GM23338 (cell line): ENCODE results near the gene ART3. TPM values are rescaled to one million over a fixed set of nuclear protein-coding genes. Genes with fewer than 3 reads are reported as not detected.

Experiments
- ATAC-seq: fragments of 200-7000 bp; cut with Tn5 transposase; 3 replicates; pipeline ENCODE4 v1.9.1; 2020
- DNase-seq: peaks from one replicate; pipeline ENCODE4 v3.0.0-alpha.2; 2015; ENCODE audit warnings: low spot score
- H2AFZ ChIP-seq: fragments of 200-600 bp; sonication (generic); 2 replicates; pipeline ENCODE4 v1.8.0; 2016; ENCODE audit warnings: antibody characterized with exemption, mild to moderate bottlenecking, moderate library complexity
- H3F3A ChIP-seq: fragments of 200-600 bp; sonication (generic); replicated peaks from 2 replicates; pipeline ENCODE4 v1.8.0; 2017; ENCODE audit warnings: antibody characterized with exemption, mixed run types, low read depth
- H3K27ac ChIP-seq: fragments of 200-600 bp; sonication (generic); 2 replicates; pipeline ENCODE4 v1.6.1; 2016; ENCODE audit warnings: low read depth
- H3K27me3 ChIP-seq: fragments of 200-600 bp; sonication (generic); 2 replicates; pipeline ENCODE4 v1.8.0; 2016; ENCODE audit warnings: mild to moderate bottlenecking, mixed run types, moderate library complexity; ENCODE audit not compliant: insufficient read depth
- H3K36me3 ChIP-seq: fragments of 200-600 bp; sonication (generic); 2 replicates; pipeline ENCODE4 v1.8.0; 2016; ENCODE audit warnings: mild to moderate bottlenecking; ENCODE audit not compliant: insufficient read depth
- H3K4me1 ChIP-seq: fragments of 200-600 bp; sonication (generic); 2 replicates; pipeline ENCODE4 v1.8.0; 2016; ENCODE audit warnings: mild to moderate bottlenecking, moderate library complexity; ENCODE audit not compliant: insufficient read depth
- H3K4me2 ChIP-seq: fragments of 200-600 bp; sonication (generic); 2 replicates; pipeline ENCODE4 v1.7.1; 2017; ENCODE audit warnings: mixed run types
- H3K4me3 ChIP-seq: fragments of 200-600 bp; sonication (generic); 2 replicates; pipeline ENCODE4 v1.6.1; 2016; ENCODE audit warnings: mixed run types
- H3K79me2 ChIP-seq: fragments of 200-600 bp; sonication (generic); replicated peaks from 2 replicates; pipeline ENCODE4 v1.8.0; 2017; ENCODE audit warnings: mild to moderate bottlenecking; ENCODE audit not compliant: insufficient read depth
- H3K9me2 ChIP-seq: fragments of 200-600 bp; sonication (generic); 2 replicates; pipeline ENCODE4 v1.8.0; 2017; ENCODE audit not compliant: insufficient read depth
- H4K20me1 ChIP-seq: fragments of 200-600 bp; sonication (generic); replicated peaks from 2 replicates; pipeline ENCODE4 v1.8.0; 2017; ENCODE audit warnings: mild to moderate bottlenecking; ENCODE audit not compliant: insufficient read depth
- H3K27ac Mint-ChIP-seq: 2 replicates; pipeline ENCODE4 v1.8.0; 2020; ENCODE audit warnings: inconsistent platforms, mild to moderate bottlenecking, moderate library complexity, mixed read lengths
- H3K27me3 Mint-ChIP-seq: 3 replicates; pipeline ENCODE4 v1.8.0; 2022; ENCODE audit warnings: low read depth, mild to moderate bottlenecking, moderate library complexity, mixed read lengths, inconsistent platforms; ENCODE audit not compliant: insufficient read depth, poor library complexity
- H3K36me3 Mint-ChIP-seq: 3 replicates; pipeline ENCODE4 v1.8.0; 2021; ENCODE audit warnings: low read depth, mild to moderate bottlenecking, inconsistent platforms, moderate library complexity, mixed read lengths
- H3K4me1 Mint-ChIP-seq: 3 replicates; pipeline ENCODE4 v1.8.0; 2020; ENCODE audit warnings: mild to moderate bottlenecking, inconsistent platforms, mixed read lengths
- H3K4me3 Mint-ChIP-seq: 3 replicates; pipeline ENCODE4 v1.8.0; 2021; ENCODE audit warnings: moderate library complexity, mild to moderate bottlenecking, inconsistent platforms, mixed read lengths
- H3K9me3 Mint-ChIP-seq: 3 replicates; pipeline ENCODE4 v1.8.0; 2020; ENCODE audit warnings: moderate library complexity, mild to moderate bottlenecking, inconsistent platforms, mixed read lengths
- CTCF ChIP-seq, 2 experiments: fragments of 200-600 bp in 1 of 2; sonication (generic) in 1 of 2; conservative IDR thresholded peaks; 2 replicates each; pipeline versions ENCODE4 v1.5.1 to v1.6.1; 2016 to 2017; ENCODE audit warnings: antibody characterized with exemption in 2 of 2, low read depth in 2 of 2, mild to moderate bottlenecking in 2 of 2, moderate library complexity in 1 of 2
- EZH2 ChIP-seq: fragments of 200-600 bp; sonication (generic); IDR thresholded peaks from one replicate; pipeline ENCODE4 v1.8.0; 2017; ENCODE audit warnings: antibody characterized with exemption, mild to moderate bottlenecking, low read depth; ENCODE audit not compliant: unreplicated experiment
- POLR2AphosphoS5 ChIP-seq: IDR thresholded peaks from 2 replicates; pipeline ENCODE4 v1.6.1; 2016; ENCODE audit warnings: antibody characterized with exemption, low read depth
- ZNF114 ChIP-seq: fragments of 250-450 bp; sonication (Bioruptor Pico); IDR thresholded peaks from 2 replicates; pipeline ENCODE4 v1.5.0; 2020; ENCODE audit warnings: mild to moderate bottlenecking, moderate library complexity
- ZNF331 ChIP-seq: fragments of 250-450 bp; sonication (Bioruptor Pico); IDR thresholded peaks from 2 replicates; pipeline ENCODE4 v1.5.0; 2020; ENCODE audit warnings: low read depth, mild to moderate bottlenecking, moderate library complexity
- polyA plus RNA-seq: library from polyadenylated mRNA; unstranded; fragments of >200 nt; fragmentation: Nextera tagmentation; extraction: Ambion mirVana; gene quantifications from 2 replicates; pipeline ENCODE4 v1.2.1, GENCODE V29; 2016
- total RNA-seq: library from RNA; depleted of rRNA; stranded (reverse); fragments of >200 nt; shearing (Covaris generic); gene quantifications from 2 replicates; pipeline ENCODE4 v1.2.3, GENCODE V29; 2014

Gene ART3
- total and polyA plus RNA-seq, 2 experiments from 2014 or later = 0.87 to 1.7 TPM

GRCh38 chr4:76096076-76096475 lies 21.6 kb downstream of the ART3 start (continued):
- TF ChIP-seq EZH2 = no peak
- TF ChIP-seq ZNF114 (CRISPR knock-in tag) = no peak

GRCh38 chr4:76105652-76106051 lies 31.1 kb downstream of the ART3 start:
- Histone ChIP-seq H3K36me3 (no peaks in the 10 kb centered on the region), H2AFZ (no peak overlapping the region), H3K4me1 (no peaks in the 10 kb centered on the region), H3K4me3 (no peak overlapping the region), H3K9me2 (no peaks in the 10 kb centered on the region), H3K79me2 (no peaks in the 10 kb centered on the region), H3K4me2 (no peak overlapping the region), H3F3A (no peaks in the 10 kb centered on the region), H3K27ac (no peak overlapping the region), H4K20me1 (no peaks in the 10 kb centered on the region; the same call in 1 of the 2 replicates), H3K27me3 (peaks cover 30% of the 10 kb centered on the region; the same call in 1 of the 2 replicates)
- ATAC-seq = no peak
- no peak for DNase-seq
- Mint-ChIP-seq H3K9me3 (no peaks in the 10 kb centered on the region), H3K27ac (no peak overlapping the region), H3K27me3 (no peaks in the 10 kb centered on the region), H3K4me3 (no peak overlapping the region), H3K4me1 (peaks cover 5% of the 10 kb centered on the region), H3K36me3 (no peaks in the 10 kb centered on the region)
- TF ChIP-seq ZNF114 (CRISPR knock-in tag) (no peak), CTCF (conservative IDR thresholded peaks at IDR 0.05; ENCODE audit: low read depth in 2 of 2) (peak in 1 of 2 experiments; percentile 19; a peak in 3 of 4 replicates)

GRCh38 chr4:76106442-76106841 lies 31.9 kb downstream of the ART3 start:
- Histone ChIP-seq H3K4me1 (no peaks in the 10 kb centered on the region), H4K20me1 (no peaks in the 10 kb centered on the region; the same call in 1 of the 2 replicates), H3F3A (no peaks in the 10 kb centered on the region), H3K9me2 (no peaks in the 10 kb centered on the region), H3K27me3 (peaks cover 30% of the 10 kb centered on the region; the same call in 1 of the 2 replicates), H2AFZ (no peak overlapping the region), H3K27ac (no peak overlapping the region), H3K79me2 (no peaks in the 10 kb centered on the region), H3K36me3 (no peaks in the 10 kb centered on the region), H3K4me3 (no peak overlapping the region), H3K4me2 (no peak overlapping the region)
- peaks cover 5% of the 10 kb centered on the region for H3K4me1 Mint-ChIP-seq
- TF ChIP-seq POLR2AphosphoS5 = peak; percentile 36; the same call in 1 of the 2 replicates
- TF ChIP-seq ZNF331 (CRISPR knock-in tag) = no peak
- H3K36me3 Mint-ChIP-seq = no peaks in the 10 kb centered on the region
- H3K4me3 Mint-ChIP-seq = no peak overlapping the region
- no peaks in the 10 kb centered on the region for H3K9me3 Mint-ChIP-seq
- peak; percentile 62 for DNase-seq
- no peak for ATAC-seq
- H3K27ac Mint-ChIP-seq = no peak overlapping the region
- no peaks in the 10 kb centered on the region for H3K27me3 Mint-ChIP-seq

- Mint-ChIP-seq H3K27ac (no peak overlapping the region), H3K27me3 (no peaks in the 10 kb centered on the region)
- peak; percentile 81 for ATAC-seq
These were observed 34.1 kb downstream of the ART3 start for GRCh38 chr4:76108467-76109181.

More at GRCh38 chr4:76108467-76109181, 34.1 kb downstream of the ART3 start:
- Mint-ChIP-seq H3K4me3 (no peak overlapping the region), H3K36me3 (peaks cover 15% of the 10 kb centered on the region), H3K4me1 (peaks cover 5% of the 10 kb centered on the region; the same call in 2 of the 3 replicates), H3K9me3 (no peaks in the 10 kb centered on the region)
- H3K4me2 ChIP-seq = no peak overlapping the region
- H3F3A ChIP-seq = no peaks in the 10 kb centered on the region
- DNase-seq = peak; percentile 46
- H4K20me1 ChIP-seq = no peaks in the 10 kb centered on the region; the same call in 1 of the 2 replicates
- no peaks in the 10 kb centered on the region; the same call in 1 of the 2 replicates for H3K36me3 ChIP-seq
- H3K4me1 ChIP-seq = no peaks in the 10 kb centered on the region
- H3K27me3 ChIP-seq = peaks cover 30% of the 10 kb centered on the region; the same call in 1 of the 2 replicates
- H3K4me3 ChIP-seq = no peak overlapping the region
- TF ChIP-seq CTCF (conservative IDR thresholded peaks at IDR 0.05; ENCODE audit: low read depth in 2 of 2) = peak; percentile 45 to 55
- no peak for TF ChIP-seq ZNF114 (CRISPR knock-in tag)
- H3K9me2 ChIP-seq = no peaks in the 10 kb centered on the region
- no peak overlapping the region for H2AFZ ChIP-seq
- H3K27ac ChIP-seq = no peak overlapping the region
- H3K79me2 ChIP-seq = no peaks in the 10 kb centered on the region
